Activated T-cell treated with anti-CD3 and anti-CD28 coated beads, Interleukin-2, amount 50 U/mL, for 4 hours (primary cell): ENCODE results near the gene TSPAN15. TPM values are rescaled to one million over a fixed set of nuclear protein-coding genes. Genes with fewer than 3 reads are reported as not detected.

Experiments
- ATAC-seq, 2 donors: fragments of 200-7000 bp; cut with Tn5 transposase; one replicate each; pipeline ENCODE4 v1.10.0; 2021
- DNase-seq: peaks from one replicate; pipeline ENCODE4 v3.0.0-alpha.2; 2020
- H3K27me3 Mint-ChIP-seq: one replicate; pipeline ENCODE4 v1.8.0; 2021; ENCODE audit warnings: low read depth, mixed read lengths
- H3K36me3 Mint-ChIP-seq: one replicate; pipeline ENCODE4 v1.8.0; 2022; ENCODE audit warnings: mixed read lengths; ENCODE audit not compliant: insufficient read depth
- H3K4me1 Mint-ChIP-seq: one replicate; pipeline ENCODE4 v1.8.0; 2021; ENCODE audit warnings: low read depth, mixed read lengths
- H3K4me3 Mint-ChIP-seq: one replicate; pipeline ENCODE4 v1.8.0; 2021; ENCODE audit warnings: mild to moderate bottlenecking, moderate library complexity, mixed read lengths
- H3K9me3 Mint-ChIP-seq: one replicate; pipeline ENCODE4 v1.8.0; 2021; ENCODE audit warnings: mixed read lengths
- total RNA-seq, 3 donors: library from RNA; stranded (reverse); gene quantifications; one replicate each; pipeline ENCODE4 v1.2.1, GENCODE V29; 2021

TSPAN15 gene
- total RNA-seq, 3 donors from 2014 or later = 0.86 to 1.8 (median 1.4) TPM

- no peak overlapping the region for H3K4me3 Mint-ChIP-seq
- ATAC-seq (no peak), DNase-seq (no peak)
- no peaks in the 10 kb centered on the region for H3K27me3 Mint-ChIP-seq
- H3K36me3 Mint-ChIP-seq = no peaks in the 10 kb centered on the region
- H3K9me3 Mint-ChIP-seq = no peaks in the 10 kb centered on the region
- H3K4me1 Mint-ChIP-seq = peaks cover 11% of the 10 kb centered on the region
These were observed 39.0 kb upstream of the TSPAN15 start for GRCh38 chr10:69412232-69412790.

- Mint-ChIP-seq H3K36me3 (no peaks in the 10 kb centered on the region), H3K27me3 (no peaks in the 10 kb centered on the region), H3K9me3 (no peaks in the 10 kb centered on the region), H3K4me1 (peaks cover 8% of the 10 kb centered on the region), H3K4me3 (no peak overlapping the region)
- ATAC-seq (no peak), DNase-seq (peak; percentile 23)
These were observed 37.9 kb upstream of the TSPAN15 start for GRCh38 chr10:69413221-69413865.

DNA sequence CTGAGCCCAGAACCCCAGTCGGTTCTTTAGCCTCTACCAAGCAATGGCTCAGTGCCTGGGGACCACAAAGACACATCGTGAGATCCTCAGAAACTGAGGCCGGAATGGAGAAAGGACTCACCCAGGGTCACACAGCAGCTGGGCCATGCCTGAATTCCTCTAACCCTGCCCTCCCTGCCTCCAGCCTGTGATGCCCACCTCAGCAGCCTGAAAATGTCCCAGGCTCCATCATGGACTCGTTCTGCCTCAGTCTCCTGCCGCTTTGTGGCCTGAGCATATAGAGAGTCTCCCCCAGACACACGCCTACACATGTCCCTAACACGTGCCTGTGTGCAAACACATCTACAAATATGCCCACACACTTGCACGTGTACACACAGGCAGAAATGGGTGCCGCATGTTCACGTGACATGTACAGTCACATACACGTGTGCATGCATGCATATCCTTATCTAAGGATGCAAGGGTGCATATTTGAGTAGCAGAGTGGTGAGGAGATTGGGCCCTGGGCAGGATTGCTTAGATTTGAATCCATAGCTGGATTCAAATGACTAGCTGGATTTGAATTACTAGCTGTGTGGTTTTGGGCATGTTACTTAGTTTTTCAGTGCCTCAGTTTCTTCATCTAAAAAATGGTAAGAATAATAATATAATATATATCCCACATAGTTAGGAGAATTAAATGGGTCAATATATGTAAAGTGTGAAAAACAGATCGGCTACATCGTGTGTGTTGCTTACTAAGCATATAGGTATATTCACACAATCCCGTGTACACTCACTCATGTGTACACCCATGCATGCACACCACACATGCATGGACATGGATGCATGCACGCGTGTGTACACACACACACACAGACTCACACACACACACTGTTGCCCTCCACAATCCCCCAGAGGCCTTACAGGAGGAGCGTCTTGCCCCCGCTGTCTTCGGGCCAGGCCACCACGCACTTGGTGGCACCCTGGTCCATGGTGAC is 36.9 kb upstream of the TSPAN15 start:
- no peak for ATAC-seq
- H3K9me3 Mint-ChIP-seq = no peaks in the 10 kb centered on the region

DNA sequence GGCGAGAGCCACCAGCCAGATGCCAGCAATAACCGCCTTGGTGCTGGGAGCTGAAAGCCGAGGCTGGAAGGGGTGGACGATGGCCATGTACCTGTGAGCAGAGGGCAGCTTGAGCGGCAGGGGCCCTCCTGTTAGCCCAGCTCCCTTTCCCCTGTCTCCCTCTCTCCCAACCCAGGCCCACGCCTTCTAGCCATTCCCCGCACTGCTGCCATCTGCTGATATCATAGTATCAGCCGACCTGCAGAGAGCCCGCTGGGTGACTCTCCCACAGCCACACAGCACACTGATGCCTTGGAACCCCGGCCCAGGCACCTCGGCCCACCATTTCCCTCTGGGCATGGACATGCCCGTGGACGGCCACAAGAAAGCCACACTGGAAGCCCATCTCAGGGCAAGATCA is 36.2 kb upstream of the TSPAN15 start:
- Mint-ChIP-seq H3K36me3 (no peaks in the 10 kb centered on the region), H3K9me3 (no peaks in the 10 kb centered on the region), H3K4me3 (no peak overlapping the region), H3K27me3 (no peaks in the 10 kb centered on the region), H3K4me1 (no peaks in the 10 kb centered on the region)
- DNase-seq = no peak
- ATAC-seq = no peak

More for the DNA sequence above, 36.9 kb upstream of the TSPAN15 start:
- Mint-ChIP-seq H3K27me3 (no peaks in the 10 kb centered on the region), H3K4me3 (no peak overlapping the region), H3K4me1 (peaks cover 2% of the 10 kb centered on the region), H3K36me3 (no peaks in the 10 kb centered on the region)
- DNase-seq = no peak

GRCh38 chr10:69415951-69416350 is 35.3 kb upstream of the TSPAN15 start:
- H3K27me3 Mint-ChIP-seq = no peaks in the 10 kb centered on the region
- no peaks in the 10 kb centered on the region for H3K4me1 Mint-ChIP-seq
- H3K4me3 Mint-ChIP-seq = no peak overlapping the region
- ATAC-seq = no peak
- no peak for DNase-seq
- H3K9me3 Mint-ChIP-seq = no peaks in the 10 kb centered on the region
- no peaks in the 10 kb centered on the region for H3K36me3 Mint-ChIP-seq

- H3K4me3 Mint-ChIP-seq = no peak within 1 kb of the TSS
- no peaks in the 10 kb centered on the region for H3K4me1 Mint-ChIP-seq
- DNase-seq (no peak), ATAC-seq (no peak)
- H3K27me3 Mint-ChIP-seq = no peaks in the 10 kb centered on the region
- H3K36me3 Mint-ChIP-seq = no peaks in the 10 kb centered on the region
- no peaks in the 10 kb centered on the region for H3K9me3 Mint-ChIP-seq
These were observed 34.6 kb upstream of the TSPAN15 start, which contains the start of gene TACR2 for GRCh38 chr10:69416695-69417094. Gene TACR2 (minus strand): TSS chr10:69416918. CDS start chr10:69416323, 595 bp downstream.

- H3K27me3 Mint-ChIP-seq = no peaks in the 10 kb centered on the region
- H3K36me3 Mint-ChIP-seq = no peaks in the 10 kb centered on the region
These were observed 33.7 kb upstream of the TSPAN15 start for GRCh38 chr10:69417542-69417941.

DNA sequence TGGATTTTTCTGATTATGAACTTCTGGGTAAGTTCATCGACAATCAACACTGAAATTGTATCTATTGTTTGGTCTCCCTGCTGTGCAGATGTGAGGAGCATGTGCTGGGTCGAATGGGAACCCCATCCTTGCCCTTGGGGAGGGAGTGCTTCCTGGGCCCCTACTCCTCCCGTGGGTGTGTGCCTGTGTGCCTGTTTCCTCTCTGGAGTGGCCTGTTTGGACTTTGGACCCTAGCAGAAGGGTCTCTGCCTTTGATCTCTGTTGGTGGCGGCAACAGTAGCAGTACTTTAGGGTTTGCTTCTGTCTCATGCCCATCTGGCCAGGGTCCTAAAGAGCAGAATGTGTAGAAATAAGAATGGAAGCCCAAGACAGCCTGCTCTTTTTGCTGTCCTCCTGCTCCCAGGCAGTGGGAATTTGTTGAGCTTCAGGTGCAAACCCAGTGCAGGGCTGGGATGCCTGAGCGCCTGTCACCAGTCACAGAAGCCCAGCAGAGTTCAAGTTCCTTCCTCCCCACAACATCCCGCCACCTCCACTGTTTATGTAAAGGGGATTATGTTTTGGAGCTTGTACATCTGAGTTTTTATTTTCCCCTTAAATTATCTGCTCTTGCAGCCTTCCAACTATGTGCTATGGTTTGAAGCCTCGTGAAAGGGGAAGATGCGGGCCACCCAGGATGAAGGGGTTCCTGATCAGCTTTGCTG is 33.1 kb upstream of the TSPAN15 start:
- ATAC-seq = no peak
- no peaks in the 10 kb centered on the region for H3K36me3 Mint-ChIP-seq

More at GRCh38 chr10:69417542-69417941, 33.7 kb upstream of the TSPAN15 start:
- no peak for ATAC-seq
- Mint-ChIP-seq H3K4me3 (no peak overlapping the region), H3K4me1 (peaks cover 7% of the 10 kb centered on the region), H3K9me3 (no peaks in the 10 kb centered on the region)
- DNase-seq = no peak

GRCh38 chr10:69419096-69419743 is 32.0 kb upstream of the TSPAN15 start:
- H3K27me3 Mint-ChIP-seq = no peaks in the 10 kb centered on the region
- H3K36me3 Mint-ChIP-seq = no peaks in the 10 kb centered on the region
- H3K4me1 Mint-ChIP-seq = peaks cover 14% of the 10 kb centered on the region
- H3K4me3 Mint-ChIP-seq = no peak overlapping the region
- ATAC-seq (no peak), DNase-seq (no peak)
- no peaks in the 10 kb centered on the region for H3K9me3 Mint-ChIP-seq

More for the DNA sequence above, 33.1 kb upstream of the TSPAN15 start:
- Mint-ChIP-seq H3K9me3 (no peaks in the 10 kb centered on the region), H3K4me1 (peaks cover 7% of the 10 kb centered on the region), H3K27me3 (no peaks in the 10 kb centered on the region), H3K4me3 (no peak overlapping the region)
- no peak for DNase-seq

DNA sequence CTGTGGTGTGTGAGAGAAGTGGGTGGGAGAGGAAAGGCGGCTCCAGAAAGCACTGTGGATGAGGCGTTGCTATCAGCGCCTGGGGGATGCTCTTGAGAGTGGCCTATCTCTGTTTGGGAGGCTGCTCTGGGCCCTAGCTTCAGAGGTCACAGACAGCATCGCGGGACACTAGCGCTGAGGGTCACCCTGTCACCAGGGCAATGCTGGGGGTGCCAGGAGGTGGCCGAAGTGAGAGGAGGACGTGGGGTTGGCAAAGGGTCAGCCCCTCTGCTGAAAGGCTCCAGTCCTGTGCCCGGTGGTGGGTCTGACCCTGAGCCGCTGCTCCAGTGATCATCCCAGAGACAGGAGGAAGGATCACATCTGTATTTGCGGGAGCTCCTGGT is 31.5 kb upstream of the TSPAN15 start:
- Mint-ChIP-seq H3K4me3 (no peak overlapping the region), H3K36me3 (no peaks in the 10 kb centered on the region), H3K4me1 (peaks cover 17% of the 10 kb centered on the region), H3K27me3 (no peaks in the 10 kb centered on the region), H3K9me3 (no peaks in the 10 kb centered on the region)
- no peak for ATAC-seq
- DNase-seq = no peak

DNA sequence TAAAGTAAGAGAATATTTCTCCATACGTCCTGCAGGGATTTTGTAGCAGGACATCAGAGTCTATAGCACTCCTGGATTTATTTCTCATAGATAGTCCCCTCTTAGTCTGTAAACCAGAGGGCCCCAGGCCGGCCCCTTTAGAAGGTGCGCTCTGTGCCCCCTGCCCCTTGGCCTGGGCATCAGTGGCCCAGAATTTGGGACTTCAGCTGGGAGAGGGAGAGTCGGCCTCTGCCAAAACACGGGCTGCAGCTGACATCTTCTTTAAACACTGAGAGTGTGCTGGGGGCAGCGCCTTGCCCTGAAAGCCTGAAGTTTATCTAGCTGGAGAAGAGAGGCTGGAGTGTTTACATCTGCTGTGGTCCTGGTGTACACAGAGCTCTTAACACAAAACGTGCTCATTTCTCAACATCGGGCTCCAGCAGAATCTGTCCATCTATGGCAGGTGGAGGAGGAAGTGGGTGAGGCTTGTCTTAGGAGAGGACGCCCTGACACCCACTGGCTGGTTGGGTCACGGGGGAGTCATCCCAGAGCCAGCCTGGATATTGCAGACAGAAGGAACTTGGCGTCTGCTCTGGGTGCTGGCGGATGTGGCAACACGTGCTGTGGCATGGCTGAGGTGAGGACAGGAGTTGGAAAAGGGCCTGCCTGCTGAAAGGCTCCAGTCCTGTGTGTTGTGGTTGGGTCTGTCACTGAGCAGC is 29.5 kb upstream of the TSPAN15 start:
- Mint-ChIP-seq H3K4me3 (no peak overlapping the region), H3K4me1 (peaks cover 37% of the 10 kb centered on the region), H3K36me3 (no peaks in the 10 kb centered on the region), H3K27me3 (no peaks in the 10 kb centered on the region), H3K9me3 (no peaks in the 10 kb centered on the region)
- ATAC-seq (no peak), DNase-seq (no peak)

- no peak overlapping the region for H3K4me3 Mint-ChIP-seq
- peaks cover 43% of the 10 kb centered on the region for H3K4me1 Mint-ChIP-seq
- H3K9me3 Mint-ChIP-seq = no peaks in the 10 kb centered on the region
- no peaks in the 10 kb centered on the region for H3K36me3 Mint-ChIP-seq
- no peak for ATAC-seq
- DNase-seq = no peak
- H3K27me3 Mint-ChIP-seq = no peaks in the 10 kb centered on the region
These were observed 28.6 kb upstream of the TSPAN15 start for GRCh38 chr10:69422676-69423075.

DNA sequence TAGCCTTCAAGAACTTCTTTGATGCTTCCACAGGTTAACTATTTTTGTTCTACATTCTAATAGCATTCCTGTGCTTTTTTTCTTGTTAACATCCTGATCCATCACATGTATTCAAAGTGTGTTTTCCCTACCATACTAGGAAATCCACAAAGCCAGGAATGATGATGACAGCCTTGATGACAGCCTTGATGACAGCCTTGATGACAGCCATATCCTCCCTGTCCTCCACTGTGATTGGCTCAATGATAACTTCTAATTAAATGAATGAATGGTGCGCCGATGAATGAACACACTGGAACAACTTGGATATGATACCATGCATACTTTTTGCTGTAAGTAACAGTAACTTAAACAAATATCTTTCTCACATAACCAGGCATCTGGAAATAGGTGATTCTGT is 26.2 kb upstream of the TSPAN15 start:
- H3K4me3 Mint-ChIP-seq = no peak overlapping the region
- no peaks in the 10 kb centered on the region for H3K27me3 Mint-ChIP-seq
- no peaks in the 10 kb centered on the region for H3K36me3 Mint-ChIP-seq
- no peaks in the 10 kb centered on the region for H3K9me3 Mint-ChIP-seq
- peaks cover 49% of the 10 kb centered on the region for H3K4me1 Mint-ChIP-seq
- DNase-seq (no peak), ATAC-seq (no peak)
